HG02981 (cell line): ENCODE data around the gene LRRC72.
"Not testable (repeated sequence)": the region's sequence is repeated elsewhere in the genome, so short reads cannot be mapped to it uniquely, and the experiment has no call there.

ENCODE experiments used
- ATAC-seq: cut with Tn5 transposase; IDR thresholded peaks from one replicate; pipeline ENCODE4 v1.9.1; 2021; ENCODE audit warnings: mild to moderate bottlenecking, moderate library complexity; ENCODE audit not compliant: unreplicated experiment

The LRRC72 gene

GRCh38 chr7:16571941-16572340, 45.3 kb downstream of the LRRC72 start:
- ATAC-seq = no peak

GRCh38 chr7:16579216-16579615, 52.6 kb downstream of the LRRC72 start:
- no peak for ATAC-seq

GRCh38 chr7:16581286-16581685, 54.7 kb downstream of the LRRC72 start:
- no peak for ATAC-seq

GRCh38 chr7:16583834-16584233, 57.2 kb downstream of the LRRC72 start:
- no peak for ATAC-seq

- ATAC-seq = no peak
These were observed 58.9 kb downstream of the LRRC72 start for GRCh38 chr7:16585540-16585939.

- no peak for ATAC-seq
These were observed 59.7 kb downstream of the LRRC72 start for GRCh38 chr7:16586081-16586874.

- no peak for ATAC-seq
These were observed 60.5 kb downstream of the LRRC72 start for GRCh38 chr7:16587129-16587528.

- ATAC-seq = no peak
These were observed 61.2 kb downstream of the LRRC72 start for GRCh38 chr7:16587790-16588189.

GRCh38 chr7:16589881-16590280, 63.3 kb downstream of the LRRC72 start:
- no peak for ATAC-seq

GRCh38 chr7:16590424-16590823, 63.8 kb downstream of the LRRC72 start:
- ATAC-seq = no peak

GRCh38 chr7:16592395-16592794, 65.8 kb downstream of the LRRC72 start:
- no peak for ATAC-seq

- no peak for ATAC-seq
These were observed 67.4 kb downstream of the LRRC72 start for GRCh38 chr7:16594061-16594460.

- no peak for ATAC-seq
These were observed 68.1 kb downstream of the LRRC72 start for GRCh38 chr7:16594676-16595075.

GRCh38 chr7:16595596-16595995, 69.0 kb downstream of the LRRC72 start:
- ATAC-seq = not testable (repeated sequence)

- no peak for ATAC-seq
These were observed 71.4 kb downstream of the LRRC72 start for GRCh38 chr7:16598015-16598414.

GRCh38 chr7:16599860-16600259, 73.2 kb downstream of the LRRC72 start:
- ATAC-seq = no peak

GRCh38 chr7:16603633-16604032, 77.0 kb downstream of the LRRC72 start:
- no peak for ATAC-seq

- no peak for ATAC-seq
These were observed 77.4 kb downstream of the LRRC72 start for GRCh38 chr7:16604054-16604453.

- ATAC-seq = no peak
These were observed 80.1 kb downstream of the LRRC72 start for GRCh38 chr7:16606704-16607103.

GRCh38 chr7:16609842-16610450, 83.3 kb downstream of the LRRC72 start:
- peak; percentile 84 for ATAC-seq

GRCh38 chr7:16611711-16612110, 85.1 kb downstream of the LRRC72 start:
- no peak for ATAC-seq

- no peak for ATAC-seq
These were observed 88.6 kb downstream of the LRRC72 start for GRCh38 chr7:16615228-16615627.

GRCh38 chr7:16616122-16616521, 89.5 kb downstream of the LRRC72 start:
- no peak for ATAC-seq
